Kidney (tissue), 14 donors: ENCODE data around the gene GPC6. TPM values are rescaled to one million over a fixed set of nuclear protein-coding genes. Genes with fewer than 3 reads are reported as not detected.

Experiments used
- DNase-seq, 5 donors: peaks; one replicate each; pipeline ENCODE4 v3.0.0-alpha.2; 2013 to 2020
- FAIRE-seq: peaks from 2 replicates; lab custom pipeline; 2012; peaks lifted over from hg19 to GRCh38; lab: Jason Lieb, UNC
- H3K27ac ChIP-seq, 2 donors: one replicate each; pipeline ENCODE4 v1.7.0; 2013; ENCODE audit warnings: low read depth in 2 of 2, low read length in 2 of 2, inconsistent platforms in 1 of 2
- H3K27me3 ChIP-seq: one replicate; pipeline ENCODE4 v1.7.1; 2013; ENCODE audit warnings: low read length, inconsistent platforms; ENCODE audit not compliant: control insufficient read depth, insufficient read depth
- H3K36me3 ChIP-seq, 3 donors: one replicate each; pipeline versions ENCODE4 v1.7.0 to v1.7.1; 2013; ENCODE audit warnings: low read length in 3 of 3, control low read depth in 1 of 3, inconsistent platforms in 1 of 3; ENCODE audit not compliant: insufficient read depth in 3 of 3, control insufficient read depth in 2 of 3
- H3K4me1 ChIP-seq, 3 donors: one replicate each; pipeline versions ENCODE4 v1.7.0 to v1.7.1; 2013; ENCODE audit warnings: low read length in 3 of 3, inconsistent platforms in 1 of 3, low read depth in 1 of 3; ENCODE audit not compliant: control insufficient read depth in 2 of 3, insufficient read depth in 2 of 3
- H3K4me3 ChIP-seq, 3 donors: one replicate each; pipeline versions ENCODE4 v1.7.0 to v1.8.1; 2013; ENCODE audit warnings: low read length in 3 of 3, control low read depth in 1 of 3, inconsistent platforms in 1 of 3
- H3K9ac ChIP-seq, 3 donors: one replicate each; pipeline versions ENCODE4 v1.7.0 to v1.7.1; 2013; ENCODE audit warnings: low read length in 3 of 3, control low read depth in 1 of 3, inconsistent platforms in 1 of 3
- H3K9me3 ChIP-seq, 3 donors: one replicate each; pipeline versions ENCODE4 v1.7.0 to v1.7.1; 2013; ENCODE audit warnings: low read length in 3 of 3, control low read depth in 1 of 3, inconsistent platforms in 1 of 3; ENCODE audit not compliant: control insufficient read depth in 2 of 3, insufficient read depth in 1 of 3
- CTCF ChIP-seq: IDR thresholded peaks from 3 replicates; pipeline ENCODE4 v1.5.1; 2012; ENCODE audit warnings: mild to moderate bottlenecking, moderate library complexity, borderline replicate concordance; ENCODE audit not compliant: insufficient read depth; ENCODE audit errors: extremely low read depth
- intact Hi-C: fragments of 100-400 bp; cut with DNase I; formaldehyde crosslinking; loops from one replicate; pipeline ENCODE4 v1.11.1; 2022
- polyA plus RNA-seq: library from polyadenylated mRNA; stranded (reverse); fragments of 350-450 nt; fragmentation: Illumina TruSeq; extraction: RNeasy Lipid Tissue Mini Kit (QIAGEN cat#74804); gene quantifications from one replicate; pipeline ENCODE4 v1.2.3, GENCODE V29; 2014; ENCODE audit warnings: low read depth, low replicate concordance; ENCODE audit not compliant: insufficient read depth
- total RNA-seq: library from RNA; stranded (reverse); fragmentation: NEBNext Ultra II Directional; extraction: Animal tissue kit (Norgen Biotek cat#: 25700); gene quantifications from one replicate; pipeline ENCODE4 v1.2.1, GENCODE V29; 2021
- donor health status: control.
- donor health status: control.
- donor health status: control.
- donor health status: control.
- donor health status: control.
- donor health status: DM: yes; HTN: yes; CAD: no.
- donor health status: Normal renal cell carcinoma (clear cell type).

Gene GPC6
- total and polyA plus RNA-seq, 2 donors from 2014 or later: 6.2 to 15.5 TPM

GRCh38 chr13:94053986-94054593, 827.5 kb downstream of the GPC6 start:
- Histone ChIP-seq H3K9ac (no peak overlapping the region), H3K9me3 (no peaks in the 10 kb centered on the region), H3K27me3 (no peaks in the 10 kb centered on the region), H3K4me1 (no peaks in the 10 kb centered on the region), H3K4me3 (peak overlapping the region in 1 of 3 donors; percentile 9), H3K27ac (no peak overlapping the region), H3K36me3 (no peaks in the 10 kb centered on the region)
- TF ChIP-seq CTCF: peak; percentile 3
- DNase-seq: peak in 4 of 5 donors; percentile 39 to 83 (median 68)
- FAIRE-seq: no peak
- intact Hi-C loops: no loop called here

GRCh38 chr13:94056362-94056990, 829.9 kb downstream of the GPC6 start:
- intact Hi-C loops: no loop called here
- FAIRE-seq (no peak), DNase-seq (no peak)
- Histone ChIP-seq H3K4me3 (no peak overlapping the region), H3K9ac (no peak overlapping the region), H3K27me3 (no peaks in the 10 kb centered on the region), H3K36me3 (no peaks in the 10 kb centered on the region), H3K4me1 (no peaks in the 10 kb centered on the region), H3K9me3 (no peaks in the 10 kb centered on the region), H3K27ac (no peak overlapping the region)
- TF ChIP-seq CTCF: no peak

- no peak overlapping the region for H3K4me3 ChIP-seq
- H3K36me3 ChIP-seq: no peaks in the 10 kb centered on the region
- H3K27ac ChIP-seq: no peak overlapping the region
- no peaks in the 10 kb centered on the region for H3K27me3 ChIP-seq
- no peak overlapping the region for H3K9ac ChIP-seq
- TF ChIP-seq CTCF: no peak
- no peaks in the 10 kb centered on the region for H3K9me3 ChIP-seq
- intact Hi-C loops: no loop called here
- no peak for FAIRE-seq
- DNase-seq: no peak
- H3K4me1 ChIP-seq: no peaks in the 10 kb centered on the region
Measured at GRCh38 chr13:94057618-94058186, 831.1 kb downstream of the GPC6 start.
